ENCODE data around the gene FYN.

DNA sequence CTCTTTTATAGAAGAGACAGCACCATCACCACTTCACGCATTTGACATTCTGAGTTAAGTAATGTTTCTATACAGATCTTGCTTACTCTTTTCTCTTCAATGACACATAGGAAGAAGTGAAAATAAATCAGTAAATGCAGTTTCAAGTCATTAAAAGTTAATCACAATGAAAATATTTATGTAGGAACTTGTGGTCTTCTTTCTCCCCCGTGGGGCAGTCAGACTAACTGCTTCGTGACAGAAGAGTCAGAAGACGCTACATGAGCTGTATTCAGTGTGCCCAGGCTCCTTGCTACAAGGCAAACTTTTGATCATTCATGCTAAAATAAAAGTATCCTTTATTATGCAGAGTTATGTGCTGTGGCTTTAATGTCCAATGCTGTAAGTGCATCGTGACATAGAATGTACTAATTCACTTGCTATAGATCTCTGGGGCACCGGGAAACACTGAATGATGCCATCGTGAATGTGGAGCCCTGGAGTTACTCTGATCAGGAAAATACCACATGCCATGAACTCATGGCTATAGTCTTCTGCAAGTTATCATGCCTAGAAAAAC lies 149.8 kb downstream of the FYN start:
- TF ChIP-seq, protein P1, sequence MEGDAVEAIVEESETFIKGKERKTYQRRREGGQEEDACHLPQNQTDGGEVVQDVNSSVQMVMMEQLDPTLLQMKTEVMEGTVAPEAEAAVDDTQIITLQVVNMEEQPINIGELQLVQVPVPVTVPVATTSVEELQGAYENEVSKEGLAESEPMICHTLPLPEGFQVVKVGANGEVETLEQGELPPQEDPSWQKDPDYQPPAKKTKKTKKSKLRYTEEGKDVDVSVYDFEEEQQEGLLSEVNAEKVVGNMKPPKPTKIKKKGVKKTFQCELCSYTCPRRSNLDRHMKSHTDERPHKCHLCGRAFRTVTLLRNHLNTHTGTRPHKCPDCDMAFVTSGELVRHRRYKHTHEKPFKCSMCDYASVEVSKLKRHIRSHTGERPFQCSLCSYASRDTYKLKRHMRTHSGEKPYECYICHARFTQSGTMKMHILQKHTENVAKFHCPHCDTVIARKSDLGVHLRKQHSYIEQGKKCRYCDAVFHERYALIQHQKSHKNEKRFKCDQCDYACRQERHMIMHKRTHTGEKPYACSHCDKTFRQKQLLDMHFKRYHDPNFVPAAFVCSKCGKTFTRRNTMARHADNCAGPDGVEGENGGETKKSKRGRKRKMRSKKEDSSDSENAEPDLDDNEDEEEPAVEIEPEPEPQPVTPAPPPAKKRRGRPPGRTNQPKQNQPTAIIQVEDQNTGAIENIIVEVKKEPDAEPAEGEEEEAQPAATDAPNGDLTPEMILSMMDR (conservative IDR thresholded peaks at IDR 0.05) = no peak
- TF ChIP-seq ZFX (IDR thresholded peaks at IDR 0.05) = no peak

All from C4-2B (cell line).